K562 (cell line): ENCODE measurements around the gene ALDH3B2. TPM values are rescaled to one million over a fixed set of nuclear protein-coding genes. Genes with fewer than 3 reads are reported as not detected.

Experiments used
- ATAC-seq: fragments of 200-7000 bp; cut with Tn5 transposase; 3 replicates; pipeline ENCODE4 v1.9.1; 2020; ENCODE audit warnings: moderate library complexity
- BruUV-seq: library from RNA; stranded (reverse); fragments of 400-500 nt; replicated peaks from 2 replicates; lab custom pipeline; 2021; lab: Mats Ljungman, UMichigan
- CTCF ChIA-PET: fragments of 300-600 bp; formaldehyde crosslinking; extraction: SDS; loops from one replicate; lab custom pipeline; 2021; ENCODE audit warnings: low intra/inter-chr PET ratio; lab: Yijun Ruan, JAX
- POLR2A ChIA-PET: fragments of 300-600, 350-650 bp; sonication (Branson Sonifier 250); formaldehyde crosslinking; extraction: SDS; loops from one replicate; lab custom pipeline; 2021; ENCODE audit warnings: antibody characterized with exemption, inconsistent platforms; lab: Yijun Ruan, JAX
- DNase-seq, 4 experiments: peaks; one replicate each; pipeline versions ENCODE4 v3.0.0 to v3.0.0-alpha.2; 2011 to 2018; ENCODE audit warnings: low spot score in 3 of 4, mixed read lengths in 3 of 4; ENCODE audit errors: extremely low read depth in 1 of 4
- FAIRE-seq: peaks from 2 replicates; lab custom pipeline; 2011; peaks lifted over from hg19 to GRCh38; lab: Jason Lieb, UNC
- H2AFZ ChIP-seq: 2 replicates; pipeline ENCODE4 v1.6.0; 2011; ENCODE audit warnings: low read depth, low read length, control low read depth, inconsistent platforms
- H3K27ac ChIP-seq: fragments of 200-600 bp; 3 replicates; pipeline ENCODE4 v1.8.0; 2011; ENCODE audit warnings: low read depth, mild to moderate bottlenecking, control low read depth, inconsistent platforms, low read length, moderate library complexity, mixed read lengths; ENCODE audit errors: extremely low read depth
- H3K27me3 ChIP-seq, 2 experiments: fragments of 300-600 bp in 1 of 2; 2 replicates in 1 of 2; 3 replicates in 1 of 2; pipeline versions ENCODE4 v1.6.0 to v1.8.0; 2011; ENCODE audit warnings: inconsistent platforms in 2 of 2, low read length in 2 of 2, mild to moderate bottlenecking in 1 of 2, mixed read lengths in 1 of 2, moderate library complexity in 1 of 2; ENCODE audit not compliant: control insufficient read depth in 2 of 2, insufficient read depth in 2 of 2
- H3K36me3 ChIP-seq: fragments of 300-600 bp; 3 replicates; pipeline ENCODE4 v1.8.0; 2011; ENCODE audit warnings: mild to moderate bottlenecking, low read length, inconsistent platforms; ENCODE audit not compliant: control insufficient read depth, insufficient read depth
- H3K4me1 ChIP-seq, 2 experiments: fragments of 200-600 bp in 1 of 2; replicated peaks in 1 of 2; 2 replicates in 1 of 2; 3 replicates in 1 of 2; pipeline versions ENCODE4 v1.5.1 to v1.8.0; 2011; ENCODE audit warnings: inconsistent platforms in 2 of 2, low read length in 2 of 2, mild to moderate bottlenecking in 1 of 2, mixed read lengths in 1 of 2, moderate library complexity in 1 of 2; ENCODE audit not compliant: control insufficient read depth in 2 of 2, insufficient read depth in 2 of 2
- H3K4me2 ChIP-seq: 2 replicates; pipeline ENCODE4 v1.6.1; 2011; ENCODE audit warnings: low read length, control low read depth, inconsistent platforms, mixed read lengths; ENCODE audit not compliant: insufficient read depth
- H3K4me3 ChIP-seq: fragments of 200-600 bp; sonication (generic), shearing (Covaris generic); 2 replicates; pipeline ENCODE4 v1.5.1; 2016; ENCODE audit warnings: control low read depth, inconsistent platforms
- H3K79me2 ChIP-seq: fragments of 200-600 bp; 3 replicates; pipeline ENCODE4 v1.8.0; 2011; ENCODE audit warnings: low read length, inconsistent platforms; ENCODE audit not compliant: control insufficient read depth, insufficient read depth
- H3K9ac ChIP-seq, 2 experiments: 2 replicates each; pipeline versions ENCODE4 v1.6.0 to v1.6.1; 2011; ENCODE audit warnings: low read depth in 2 of 2, low read length in 2 of 2, control low read depth in 1 of 2, inconsistent platforms in 1 of 2, mild to moderate bottlenecking in 1 of 2, mixed read lengths in 1 of 2; ENCODE audit not compliant: insufficient read depth in 1 of 2
- H3K9me1 ChIP-seq: one replicate; pipeline ENCODE4 v1.6.0; 2011; ENCODE audit warnings: inconsistent platforms, mild to moderate bottlenecking, low read length, moderate library complexity; ENCODE audit not compliant: control insufficient read depth, insufficient read depth
- H3K9me3 ChIP-seq: replicated peaks from 2 replicates; pipeline ENCODE4 v1.5.1; 2011; ENCODE audit warnings: low read depth, low read length, inconsistent platforms; ENCODE audit not compliant: control insufficient read depth, insufficient read depth
- H4K20me1 ChIP-seq: replicated peaks from 2 replicates; pipeline ENCODE4 v1.6.1; 2011; ENCODE audit warnings: low read length, inconsistent platforms, mixed read lengths; ENCODE audit not compliant: control insufficient read depth, insufficient read depth
- CREBBP ChIP-seq: IDR thresholded peaks from one replicate; pipeline ENCODE4 v1.6.1; 2012; ENCODE audit warnings: low read depth, mild to moderate bottlenecking, control low read depth, inconsistent platforms, low read length
- MECOM ChIP-seq: fragments of 250-450 bp; sonication (Bioruptor Pico); IDR thresholded peaks from 2 replicates; pipeline ENCODE4 v1.8.0; 2022; ENCODE audit warnings: inconsistent platforms
- TRIM28 ChIP-seq: fragments of 450-650 bp; IDR thresholded peaks from 2 replicates; pipeline ENCODE4 v1.6.1; 2017
- ZBTB8A ChIP-seq: fragments of 450-650 bp; IDR thresholded peaks from 2 replicates; pipeline ENCODE4 v1.6.1; 2018; ENCODE audit warnings: mild to moderate bottlenecking, moderate library complexity; ENCODE audit not compliant: partially characterized antibody
- WGBS: fragments of 100-300 bp; shearing (Covaris generic); methylation state at CpG from one replicate; pipeline ENCODE4 v1.1.6; 2016; ENCODE audit warnings: low coverage, mixed read lengths; ENCODE audit not compliant: insufficient coverage; ENCODE audit errors: missing lambda C conversion rate; 5-methylcytosine and 5-hydroxymethylcytosine counted together
- in situ Hi-C: fragments of 300-500 bp; cut with MboI; formaldehyde crosslinking; loops from 4 replicates; pipeline ENCODE4 v1.15.0; 2018; ENCODE audit warnings: inconsistent platforms, mixed read lengths
- intact Hi-C: fragments of 100-400 bp; cut with micrococcal nuclease; formaldehyde crosslinking; loops from 2 replicates; pipeline ENCODE4 v1.14.2; 2022
- polyA plus RNA-seq, 8 experiments: library from polyadenylated mRNA; depleted of rRNA in 4 of 8; stranded (reverse) in 5 of 8; unstranded in 3 of 8; fragments of >200 nt; fragmentation: Nextera tagmentation in 2 of 8; fragmentation: Illumina TruSeq in 1 of 8; extraction: Ambion mirVana in 2 of 8; extraction: Trizol in 1 of 8; gene quantifications; 2 replicates each; pipeline versions ENCODE4 v1.2.1 to v1.2.3, GENCODE V29; 2011 to 2014; ENCODE audit warnings: inconsistent platforms in 1 of 8, missing spikeins in 1 of 8
- total RNA-seq, 7 experiments: library from RNA; depleted of rRNA in 6 of 7; stranded (reverse); fragments of >200 nt in 6 of 7; fragmentation: Illumina TruSeq in 2 of 7; extraction: Trizol in 2 of 7; gene quantifications; 2 replicates each; pipeline versions ENCODE4 v1.2.1 to v1.2.3, GENCODE V29; 2011 to 2021; ENCODE audit warnings: low replicate concordance in 1 of 7

The ALDH3B2 gene
- total and polyA plus RNA-seq, 9 of the 15 experiments (the other 6 are each of a cell fraction or from before 2014, with no cell fraction given), result not detected

- H4K20me1 ChIP-seq, result no peaks in the 10 kb centered on the region
- H3K4me3 ChIP-seq, result no peak overlapping the region
- TF ChIP-seq CREBBP (no peak), TRIM28 (no peak), MECOM (no peak), ZBTB8A (no peak)
- TF ChIP-seq, all 486 proteins: peak for 0
- ChIA-PET POLR2A (no interaction called here), CTCF (no interaction called here)
- Histone ChIP-seq H3K27ac (no peak overlapping the region), H2AFZ (no peak overlapping the region), H3K4me2 (no peak overlapping the region), H3K9ac (no peak overlapping the region), H3K4me1 (peaks cover 0 to 49% of the 10 kb centered on the region in 2 experiments; a peak in 3 of 5 replicates), H3K9me1 (no peaks in the 10 kb centered on the region), H3K36me3 (no peaks in the 10 kb centered on the region), H3K27me3 (peaks cover 0 to 19% of the 10 kb centered on the region in 2 experiments; a peak in 2 of 5 replicates), H3K79me2 (no peaks in the 10 kb centered on the region), H3K9me3 (no peaks in the 10 kb centered on the region)
- BruUV-seq, result no TSS peak
- FAIRE-seq, result no peak
- no peak for DNase-seq
- in situ Hi-C loops (no loop called here), intact Hi-C loops (loop anchor here (5.0 to 10.0 kb wide), 2 partner anchors 64 to 163 kb away; no protein-coding TSS in a partner anchor)
- no peak for ATAC-seq
- 10% methylated on average over 20 of the region's 28 CpGs for WGBS
Measured at GRCh38 chr11:67641338-67642172, 32.9 kb downstream of the ALDH3B2 start.
